Measurements from ENCODE around the gene ATXN10.
"Not testable (repeated sequence)": the region's sequence is repeated elsewhere in the genome, so short reads cannot be mapped to it uniquely, and the experiment has no call there.

The ATXN10 gene

DNA sequence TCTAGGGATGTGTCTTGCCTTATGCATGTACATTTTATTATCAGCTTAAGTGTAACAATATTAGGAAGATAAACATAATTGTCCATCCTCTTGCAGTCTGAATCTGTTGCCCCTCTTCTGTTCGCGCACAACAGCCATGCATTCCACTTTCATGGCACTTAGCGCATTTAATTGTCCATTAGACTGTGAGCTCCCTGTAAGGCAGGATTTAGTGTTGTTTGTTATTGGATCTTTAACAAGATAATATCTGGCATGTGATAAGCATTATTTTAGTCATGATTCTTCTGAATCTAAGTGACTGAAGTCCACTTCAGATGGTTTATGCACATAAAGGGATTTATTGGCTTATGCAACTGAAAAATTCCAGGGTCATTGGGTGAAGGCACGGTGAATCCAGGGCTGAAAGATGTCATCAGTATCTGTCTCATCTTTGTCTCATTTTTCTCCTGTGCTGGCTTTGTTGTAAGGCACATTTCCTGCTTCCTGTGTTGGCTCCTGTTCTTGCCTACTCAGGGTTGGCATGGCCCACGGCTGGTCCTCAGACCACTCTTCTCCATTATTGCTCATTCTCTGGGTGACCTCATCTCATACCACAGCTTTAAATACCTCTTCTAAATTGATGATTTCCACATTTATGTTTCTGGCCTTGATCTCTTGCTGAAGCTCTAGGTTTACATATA lies 37.6 kb downstream of the ATXN10 start:
- no peak for DNase-seq (ENCODE audit: low read depth)
- H3K4me3 ChIP-seq (ENCODE audit: low read depth, low read length): no peak overlapping the region
- TF ChIP-seq CTCF (IDR thresholded peaks at IDR 0.05; ENCODE audit: insufficient read depth, low read depth, low read length, missing control alignments): no peak

GRCh38 chr22:45709866-45710265 lies 38.2 kb downstream of the ATXN10 start:
- DNase-seq (ENCODE audit: low read depth): no peak
- H3K4me3 ChIP-seq (ENCODE audit: low read depth, low read length): no peak overlapping the region
- TF ChIP-seq CTCF (IDR thresholded peaks at IDR 0.05; ENCODE audit: insufficient read depth, low read depth, low read length, missing control alignments): no peak

- no peak for DNase-seq (ENCODE audit: low read depth)
- no peak for TF ChIP-seq CTCF (IDR thresholded peaks at IDR 0.05; ENCODE audit: insufficient read depth, low read depth, low read length, missing control alignments)
- H3K4me3 ChIP-seq (ENCODE audit: low read depth, low read length): no peak overlapping the region
These were observed 38.8 kb downstream of the ATXN10 start for GRCh38 chr22:45710469-45710868.

DNA sequence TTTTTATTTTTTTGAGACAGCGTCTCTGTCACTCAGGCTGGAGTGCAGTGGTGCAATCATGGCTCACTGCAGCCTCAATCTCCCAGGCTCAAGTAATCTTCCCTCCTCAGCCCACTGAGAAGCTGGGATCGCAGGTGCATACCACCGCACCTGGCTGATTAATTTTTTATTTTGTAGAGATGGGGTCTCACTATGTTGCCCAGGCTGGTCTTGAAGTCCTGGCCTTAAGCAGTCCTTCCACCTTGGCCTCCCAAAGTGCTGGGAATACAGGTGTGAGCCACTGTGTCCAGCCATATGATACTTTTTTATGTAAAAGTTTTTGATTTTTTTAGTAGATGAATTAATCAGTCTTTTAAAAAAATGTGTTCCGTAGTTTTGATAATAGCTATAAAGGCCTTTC lies 42.8 kb downstream of the ATXN10 start:
- H3K4me3 ChIP-seq (ENCODE audit: low read depth, low read length); DNase-seq (ENCODE audit: low read depth): not testable (repeated sequence)

DNA sequence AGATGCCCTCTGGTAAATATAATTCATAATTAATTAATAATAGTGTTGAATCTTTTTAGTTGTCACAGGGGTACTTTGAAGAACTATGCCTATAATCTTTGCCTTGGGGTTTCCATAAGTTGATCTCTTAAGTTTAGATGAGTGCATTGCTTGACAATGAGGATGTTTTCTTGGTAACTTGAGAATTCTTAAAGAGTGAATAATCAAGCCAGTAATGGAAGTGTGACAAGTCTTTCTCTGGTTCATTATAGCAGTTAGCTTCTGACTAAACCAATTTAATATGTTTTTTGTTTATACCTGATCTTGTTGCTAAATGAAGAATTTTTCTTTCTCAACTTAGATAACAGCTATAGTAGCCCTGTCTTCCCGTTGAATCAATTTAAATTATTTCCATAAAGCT lies 46.2 kb downstream of the ATXN10 start:
- no peak overlapping the region for H3K4me3 ChIP-seq (ENCODE audit: low read depth, low read length)
- DNase-seq (ENCODE audit: low read depth): no peak
- no peak for TF ChIP-seq CTCF (IDR thresholded peaks at IDR 0.05; ENCODE audit: insufficient read depth, low read depth, low read length, missing control alignments)

DNA sequence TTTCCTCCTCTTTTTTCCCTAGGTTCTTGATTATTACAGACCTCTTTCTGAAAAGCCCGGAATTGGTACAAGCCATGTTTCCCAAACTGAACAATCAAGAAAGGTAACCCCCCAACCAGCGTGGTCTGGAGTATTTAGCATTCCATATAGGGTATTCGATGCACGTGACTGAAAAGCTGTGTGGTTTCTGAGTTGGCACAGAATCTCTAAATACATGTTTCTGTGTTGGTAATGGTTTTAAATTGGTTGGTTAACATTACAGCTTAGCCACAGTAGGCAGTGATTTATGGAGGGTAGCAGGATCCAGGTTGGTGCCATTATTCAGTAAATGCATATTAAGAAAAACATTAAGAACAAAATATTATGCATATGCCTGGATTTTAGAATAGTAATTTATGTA lies 46.8 kb downstream of the ATXN10 start:
- H3K4me3 ChIP-seq (ENCODE audit: low read depth, low read length): no peak overlapping the region
- TF ChIP-seq CTCF (IDR thresholded peaks at IDR 0.05; ENCODE audit: insufficient read depth, low read depth, low read length, missing control alignments): no peak
- no peak for DNase-seq (ENCODE audit: low read depth)

DNA sequence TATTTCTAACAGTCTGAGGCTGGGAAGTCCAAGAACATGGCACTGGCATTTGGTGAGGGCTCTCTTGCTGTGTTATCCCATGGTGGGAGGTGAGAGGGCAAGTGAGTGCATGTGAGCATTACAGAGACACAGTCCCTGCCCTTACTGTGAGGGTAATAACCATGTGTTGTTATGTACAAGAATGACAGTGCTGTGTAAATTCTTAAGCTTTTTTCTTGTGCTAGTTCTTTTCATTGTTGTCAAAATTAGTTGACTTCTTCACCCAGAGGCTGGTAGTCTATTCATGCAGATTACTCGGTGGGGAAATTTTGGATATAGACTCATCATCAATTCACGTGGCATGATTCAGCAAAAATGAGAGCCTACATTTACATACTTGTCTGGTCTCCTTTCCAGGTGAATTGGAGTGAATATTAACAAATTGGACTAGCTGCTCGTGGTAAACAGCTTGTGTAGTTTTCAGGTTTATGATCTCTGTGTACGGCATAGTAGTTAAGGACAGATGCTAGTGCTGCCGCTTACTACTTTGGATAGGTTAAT lies 49.3 kb downstream of the ATXN10 start:
- no peak for TF ChIP-seq CTCF (IDR thresholded peaks at IDR 0.05; ENCODE audit: insufficient read depth, low read depth, low read length, missing control alignments)
- DNase-seq (ENCODE audit: low read depth): no peak

More for the DNA sequence above, 49.3 kb downstream of the ATXN10 start:
- H3K4me3 ChIP-seq (ENCODE audit: low read depth, low read length): no peak overlapping the region

Measured in GM12865 (cell line).